Adrenal gland (tissue), 12 donors: ENCODE data around the gene IGSF10. TPM values are rescaled to one million over a fixed set of nuclear protein-coding genes. Genes with fewer than 3 reads are reported as not detected.

ENCODE experiments used
- DNase-seq, 7 donors: peaks; one replicate each; pipeline ENCODE4 v3.0.0-alpha.2; 2019 to 2020
- H3K27ac ChIP-seq, 5 donors: fragments of 200-600 bp; sonication (generic) in 4 of 5; 1 replicate in 3 of 5; 2 replicates in 2 of 5; pipeline versions ENCODE4 v1.5.1 to v1.8.0; 2016 to 2020; ENCODE audit warnings: mild to moderate bottlenecking in 1 of 5
- H3K27me3 ChIP-seq: fragments of 200-600 bp; 2 replicates; pipeline ENCODE4 v1.8.0; 2021
- H3K36me3 ChIP-seq, 2 donors: fragments of 200-600 bp; replicated peaks in 1 of 2; 1 replicate in 1 of 2; 2 replicates in 1 of 2; pipeline versions ENCODE4 v1.5.1 to v1.8.0; 2018 to 2022
- H3K4me1 ChIP-seq, 2 donors: fragments of 200-600 bp; replicated peaks in 1 of 2; 1 replicate in 1 of 2; 2 replicates in 1 of 2; pipeline versions ENCODE4 v1.5.1 to v1.8.0; 2018 to 2021
- H3K4me3 ChIP-seq, 4 donors: fragments of 200-600 bp; sonication (generic) in 3 of 4; one replicate each; pipeline ENCODE4 v1.5.1; 2016 to 2018
- H3K9me3 ChIP-seq, 3 donors: fragments of 200-600 bp; sonication (generic) in 1 of 3; replicated peaks in 1 of 3; 1 replicate in 2 of 3; 2 replicates in 1 of 3; pipeline versions ENCODE4 v1.5.1 to v1.8.0; 2016 to 2021
- POLR2A ChIP-seq, 2 donors: fragments of 450-650 bp; IDR thresholded peaks; one replicate each; pipeline ENCODE4 v1.6.1; 2017; ENCODE audit warnings: antibody characterized with exemption in 2 of 2, mild to moderate bottlenecking in 2 of 2, moderate library complexity in 1 of 2
- WGBS, 4 donors: extraction: QIAGEN DNeasy Blood & Tissue Kit in 2 of 4; methylation state at CpG; one replicate each; pipeline versions ENCODE4 v1.1.5 to v1.1.7; 2013 to 2017; 5-methylcytosine and 5-hydroxymethylcytosine counted together
- intact Hi-C, 2 donors: fragments of 100-400 bp; cut with DNase I; formaldehyde crosslinking; loops; one replicate each; pipeline versions ENCODE4 v1.14.1 to v1.15.0; 2022 to 2023
- polyA plus RNA-seq, 3 donors: library from polyadenylated mRNA; stranded (reverse); fragments of 200-250 nt in 2 of 3; fragments of 350-450 nt in 1 of 3; fragmentation: Illumina TruSeq in 1 of 3; extraction: RNeasy Lipid Tissue Mini Kit (QIAGEN cat#74804) in 1 of 3; gene quantifications; one replicate each; pipeline ENCODE4 v1.2.3, GENCODE V29; 2013 to 2014
- total RNA-seq, 9 donors: library from RNA; depleted of rRNA in 4 of 9; stranded (reverse); fragments of >200 nt in 4 of 9; fragments of 120-200 nt in 1 of 9; fragmentation: NEBNext Ultra II Directional in 1 of 9; extraction: Animal tissue kit (Norgen Biotek cat#: 25700) in 1 of 9; gene quantifications; one replicate each; pipeline versions ENCODE4 v1.1.0 to v1.2.4, GENCODE V29; 2013 to 2023
- TF ChIP-seq, protein P1 (sequence below), 6 experiments: fragments of 450-650 bp in 4 of 6; fragments of 200-600 bp in 2 of 6; sonication (generic) in 1 of 6; IDR thresholded peaks; 1 replicate in 5 of 6; 2 replicates in 1 of 6; pipeline versions ENCODE4 v1.5.1 to v1.8.0; 2016 to 2021; ENCODE audit warnings: antibody characterized with exemption in 6 of 6, mild to moderate bottlenecking in 2 of 6, moderate library complexity in 1 of 6
- donor health status: healthy with polysubstance abuse.
- donor health status: Bipolar disorder and iron deficiency.
- donor health status: DM: yes; HTN: yes; CAD: no.
- donor health status: DM: no; HTN: no; CAD: no.
- donor health status: DM: no; HTN: no; CAD: no.
- donor health status: DM: yes; HTN: yes; CAD: no.

The IGSF10 gene
- total and polyA plus RNA-seq, 12 donors: 0.67 to 33.7 (median 7.6) TPM

DNA sequence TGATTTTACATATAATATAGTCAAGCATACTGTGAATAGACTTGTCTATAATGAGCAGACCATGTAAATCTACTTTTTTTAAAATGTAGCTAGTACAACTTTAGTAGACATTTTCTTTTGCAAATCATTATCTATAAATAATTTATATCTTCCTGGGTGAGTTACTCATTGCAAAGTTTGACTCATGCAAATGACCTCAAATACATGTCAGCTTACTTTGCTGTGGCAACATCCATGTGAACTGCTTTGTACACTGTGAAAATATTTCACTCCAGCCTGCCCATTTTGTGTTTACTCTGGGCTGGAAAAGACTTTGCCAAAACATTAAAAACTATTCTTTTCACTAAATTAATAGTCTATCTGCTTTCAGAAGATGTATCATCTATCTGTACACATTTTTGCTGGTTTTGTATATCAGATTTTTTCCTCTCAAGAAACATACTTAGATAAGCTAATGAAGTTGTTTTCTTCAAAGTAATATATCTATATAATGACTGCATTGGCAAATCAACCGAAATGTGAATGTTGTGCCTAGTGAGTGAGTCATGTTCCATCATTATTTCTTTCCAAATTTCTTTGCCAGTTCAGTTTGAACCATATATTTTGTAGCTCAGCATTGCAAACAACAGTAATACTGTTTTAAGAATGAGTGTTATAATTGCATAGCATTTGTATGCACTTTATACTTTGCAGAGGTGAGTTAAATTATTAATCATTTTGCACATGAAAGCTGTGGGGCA lies 26.5 kb downstream of the IGSF10 start:
- 21 to 35% (median 23%) methylated on average over 1 of the region's 1 CpG for WGBS, 4 donors
- peak in 3 of 7 donors; percentile 24 to 42 (median 34) for DNase-seq
- TF ChIP-seq, protein P1, sequence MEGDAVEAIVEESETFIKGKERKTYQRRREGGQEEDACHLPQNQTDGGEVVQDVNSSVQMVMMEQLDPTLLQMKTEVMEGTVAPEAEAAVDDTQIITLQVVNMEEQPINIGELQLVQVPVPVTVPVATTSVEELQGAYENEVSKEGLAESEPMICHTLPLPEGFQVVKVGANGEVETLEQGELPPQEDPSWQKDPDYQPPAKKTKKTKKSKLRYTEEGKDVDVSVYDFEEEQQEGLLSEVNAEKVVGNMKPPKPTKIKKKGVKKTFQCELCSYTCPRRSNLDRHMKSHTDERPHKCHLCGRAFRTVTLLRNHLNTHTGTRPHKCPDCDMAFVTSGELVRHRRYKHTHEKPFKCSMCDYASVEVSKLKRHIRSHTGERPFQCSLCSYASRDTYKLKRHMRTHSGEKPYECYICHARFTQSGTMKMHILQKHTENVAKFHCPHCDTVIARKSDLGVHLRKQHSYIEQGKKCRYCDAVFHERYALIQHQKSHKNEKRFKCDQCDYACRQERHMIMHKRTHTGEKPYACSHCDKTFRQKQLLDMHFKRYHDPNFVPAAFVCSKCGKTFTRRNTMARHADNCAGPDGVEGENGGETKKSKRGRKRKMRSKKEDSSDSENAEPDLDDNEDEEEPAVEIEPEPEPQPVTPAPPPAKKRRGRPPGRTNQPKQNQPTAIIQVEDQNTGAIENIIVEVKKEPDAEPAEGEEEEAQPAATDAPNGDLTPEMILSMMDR (IDR thresholded peaks at IDR 0.05): no peak
- TF ChIP-seq POLR2A (IDR thresholded peaks at IDR 0.05): no peak
- peaks cover 5 to 10% of the 10 kb centered on the region in 2 donors for H3K4me1 ChIP-seq
- no peaks in the 10 kb centered on the region for H3K36me3 ChIP-seq
- H3K9me3 ChIP-seq: no peaks in the 10 kb centered on the region
- peak overlapping the region in 2 of 5 donors; percentile 34 to 50 for H3K27ac ChIP-seq
- H3K4me3 ChIP-seq: no peak overlapping the region
- intact Hi-C loops: loop anchor here in 1 of 2 donors (10.0 kb wide), 1 partner anchor 490 kb away; no protein-coding TSS in a partner anchor
- no peaks in the 10 kb centered on the region for H3K27me3 ChIP-seq

- Histone ChIP-seq H3K4me1 (peaks cover 5 to 10% of the 10 kb centered on the region in 2 donors), H3K4me3 (no peak overlapping the region), H3K36me3 (no peaks in the 10 kb centered on the region), H3K9me3 (no peaks in the 10 kb centered on the region), H3K27ac (no peak overlapping the region), H3K27me3 (no peaks in the 10 kb centered on the region)
- DNase-seq: no peak
- intact Hi-C loops: loop anchor here in 1 of 2 donors (10.0 kb wide), 1 partner anchor 492 kb away; no protein-coding TSS in a partner anchor
- WGBS, 4 donors: 85 to 94% (median 90%) methylated on average over 7 of the region's 7 CpGs
- TF ChIP-seq, protein P1 (IDR thresholded peaks at IDR 0.05): no peak
- no peak for TF ChIP-seq POLR2A (IDR thresholded peaks at IDR 0.05)
Observed at GRCh38 chr3:151432616-151433372, 28.1 kb downstream of the IGSF10 start.

GRCh38 chr3:151431940-151432339 lies 28.9 kb downstream of the IGSF10 start:
- TF ChIP-seq POLR2A (IDR thresholded peaks at IDR 0.05): no peak
- TF ChIP-seq, protein P1 (IDR thresholded peaks at IDR 0.05): no peak
- H3K4me3 ChIP-seq: no peak overlapping the region
- intact Hi-C loops: loop anchor here in 1 of 2 donors (10.0 kb wide), 1 partner anchor 493 kb away; no protein-coding TSS in a partner anchor
- H3K36me3 ChIP-seq: no peaks in the 10 kb centered on the region
- 96 to 100% (median 98%) methylated on average over 3 of the region's 3 CpGs for whole genome bisulfite sequencing, 4 donors
- no peaks in the 10 kb centered on the region for H3K9me3 ChIP-seq
- H3K27me3 ChIP-seq: no peaks in the 10 kb centered on the region
- H3K27ac ChIP-seq: no peak overlapping the region
- no peak for DNase-seq
- H3K4me1 ChIP-seq: peaks cover 5 to 10% of the 10 kb centered on the region in 2 donors

- no peaks in the 10 kb centered on the region for H3K9me3 ChIP-seq
- intact Hi-C loops: loop anchor here in 1 of 2 donors (10.0 kb wide), 1 partner anchor 494 kb away; no protein-coding TSS in a partner anchor
- H3K4me1 ChIP-seq: peaks cover 5 to 10% of the 10 kb centered on the region in 2 donors
- WGBS, 4 donors: 86 to 92% (median 88%) methylated on average over 5 of the region's 5 CpGs
- peak in 3 of 7 donors; percentile 23 to 34 (median 30) for DNase-seq
- no peaks in the 10 kb centered on the region for H3K27me3 ChIP-seq
- TF ChIP-seq, protein P1 (IDR thresholded peaks at IDR 0.05): no peak
- TF ChIP-seq POLR2A (IDR thresholded peaks at IDR 0.05): no peak
- H3K4me3 ChIP-seq: no peak overlapping the region
- H3K27ac ChIP-seq: no peak overlapping the region
- H3K36me3 ChIP-seq: no peaks in the 10 kb centered on the region
Observed at GRCh38 chr3:151430821-151431484, 29.9 kb downstream of the IGSF10 start.
